ENCODE measurements around the gene DYNC1I1. TPM values are rescaled to one million over a fixed set of nuclear protein-coding genes. Genes with fewer than 3 reads are reported as not detected.

DYNC1I1 gene
- total and polyA plus RNA-seq, 2 of the 4 experiments (the other 2 are of a cell fraction) = under 0.01 to 0.15 TPM

DNA sequence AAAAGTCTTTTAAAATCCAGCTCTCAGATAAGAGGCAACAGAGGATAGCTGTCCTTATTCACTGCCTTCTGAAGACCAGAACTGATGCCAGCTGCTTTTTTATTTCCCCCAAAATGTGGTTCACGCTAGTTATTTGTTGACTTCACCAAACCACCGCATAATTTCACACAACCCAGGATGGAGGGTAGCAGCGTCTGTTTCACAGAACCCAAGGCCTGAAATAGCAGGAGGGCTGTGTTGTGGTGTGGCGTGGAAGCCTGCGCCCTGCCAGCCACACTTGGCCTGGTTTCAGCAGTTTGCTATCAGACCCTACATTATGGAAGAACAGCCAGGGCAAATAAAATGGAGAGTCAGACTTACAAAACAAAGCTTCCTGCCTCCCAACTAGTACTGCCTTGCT, 155.4 kb downstream of the DYNC1I1 start:
- H2AFZ ChIP-seq (replicated peaks; ENCODE audit: low read length, poor library complexity) = no peak overlapping the region
- no peak overlapping the region for H3K23ac ChIP-seq (ENCODE audit: low read depth, low read length)
- H3K9ac ChIP-seq (ENCODE audit: low read depth, low read length) = no peak overlapping the region
- H3K4me3 ChIP-seq (ENCODE audit: insufficient read depth, low read depth, low read length) = no peak overlapping the region
- H3K4ac ChIP-seq (ENCODE audit: low read depth, low read length) = no peak overlapping the region
- no TSS peak for BruUV-seq (replicated peaks)
- H2AK9ac ChIP-seq (replicated peaks; ENCODE audit: low read depth, low read length, poor library complexity) = no peak overlapping the region
- no peaks in the 10 kb centered on the region for H3K27me3 ChIP-seq (ENCODE audit: control insufficient read depth, insufficient read depth, low read length)
- H3K56ac ChIP-seq (ENCODE audit: extremely low read depth, insufficient read depth, low read length) = no peak overlapping the region
- H4K5ac ChIP-seq (ENCODE audit: low read depth, low read length) = no peak overlapping the region
- no peak overlapping the region for H3K27ac ChIP-seq (ENCODE audit: insufficient read depth, low read length)
- dilution Hi-C loops (cut with HindIII; ENCODE audit: low sequenced_read_pairs, unreplicated experiment) (no loop called here), in situ Hi-C loops (cut with MboI; ENCODE audit: low sequenced_read_pairs) (no loop called here), intact Hi-C loops (cut with micrococcal nuclease) (no loop called here)
- ATAC-seq (ENCODE audit: low read depth) = no peak
- H2AK5ac ChIP-seq (ENCODE audit: low read depth, low read length) = no peak overlapping the region
- H3K9me1 ChIP-seq (ENCODE audit: insufficient read depth, low read length) = no peaks in the 10 kb centered on the region
- TF ChIP-seq CHD1 (IDR thresholded peaks at IDR 0.05; ENCODE audit: low read depth, low read length) = no peak
- TF ChIP-seq RFX5 (IDR thresholded peaks at IDR 0.05; ENCODE audit: low read depth, low read length) = no peak
- TF ChIP-seq MAFK (IDR thresholded peaks at IDR 0.05; ENCODE audit: low read depth, low read length) = no peak
- no peak for TF ChIP-seq NFE2L2 (IDR thresholded peaks at IDR 0.05; ENCODE audit: low read depth, low read length)
- no peak for TF ChIP-seq MXI1 (IDR thresholded peaks at IDR 0.05; ENCODE audit: borderline replicate concordance, low read depth, low read length)
- no peak for TF ChIP-seq FOS (IDR thresholded peaks at IDR 0.05; ENCODE audit: low read depth, low read length)
- TF ChIP-seq MAZ (IDR thresholded peaks at IDR 0.05; ENCODE audit: borderline replicate concordance, low read depth, low read length) = no peak
- no peak for TF ChIP-seq BHLHE40 (IDR thresholded peaks at IDR 0.05; ENCODE audit: low read depth, low read length)
- TF ChIP-seq CEBPB (IDR thresholded peaks at IDR 0.05; ENCODE audit: low read depth, low read length) = no peak
- no peak for TF ChIP-seq RCOR1 (IDR thresholded peaks at IDR 0.05; ENCODE audit: insufficient replicate concordance, low read length)
- no peak for TF ChIP-seq POLR2A (IDR thresholded peaks at IDR 0.05; ENCODE audit: low read depth, low read length)
- TF ChIP-seq CTCF (conservative IDR thresholded peaks at IDR 0.05; ENCODE audit: low read depth, low read length) = no peak
- no peak for TF ChIP-seq ELK1 (IDR thresholded peaks at IDR 0.05; ENCODE audit: borderline replicate concordance, low read depth, low read length)
- TF ChIP-seq RAD21 (IDR thresholded peaks at IDR 0.05; ENCODE audit: low read length) = no peak
- no peak for TF ChIP-seq SMC3 (IDR thresholded peaks at IDR 0.05; ENCODE audit: low read depth, low read length)
- no peak for TF ChIP-seq USF2 (IDR thresholded peaks at IDR 0.05; ENCODE audit: low read depth, low read length)
- no peak overlapping the region for H3K4me2 ChIP-seq (ENCODE audit: low read depth, low read length)
- POLR2A ChIA-PET (ENCODE audit: unreplicated experiment) = no interaction called here
- no peaks in the 10 kb centered on the region for H3K79me1 ChIP-seq (ENCODE audit: low read depth in 1 of 2, low read length in 2 of 2)
- H4K20me1 ChIP-seq (ENCODE audit: insufficient read depth, low read length) = no peaks in the 10 kb centered on the region
- no peak overlapping the region for H2BK120ac ChIP-seq (ENCODE audit: low read depth, low read length)
- no peak for DNase-seq
- H3K9me3 ChIP-seq (ENCODE audit: control insufficient read depth, insufficient read depth, low read length) = no peaks in the 10 kb centered on the region
- H2BK5ac ChIP-seq (ENCODE audit: low read depth, low read length, poor library complexity, severe bottlenecking) = no peak overlapping the region
- CTCF ChIA-PET = no interaction called here
- H4K91ac ChIP-seq (ENCODE audit: insufficient read depth, low read depth, low read length) = no peak overlapping the region
- H2BK15ac ChIP-seq (ENCODE audit: low read depth, low read length) = no peak overlapping the region
- H3K4me1 ChIP-seq (ENCODE audit: control insufficient read depth, insufficient read depth, low read length) = no peaks in the 10 kb centered on the region
- no peak overlapping the region for H4K8ac ChIP-seq (ENCODE audit: low read depth in 2 of 2, low read length in 2 of 2)
- WGBS, 2 experiments (ENCODE audit: extremely low coverage in 2 of 2, insufficient read length in 1 of 2) = no CpG with 5 or more reads among the region's 5 CpGs
- H3K14ac ChIP-seq (replicated peaks; ENCODE audit: low read depth, low read length) = no peak overlapping the region
- H3K36me3 ChIP-seq (ENCODE audit: control insufficient read depth, insufficient read depth, low read length) = no peaks in the 10 kb centered on the region
- H3K18ac ChIP-seq (ENCODE audit: low read depth, low read length) = no peak overlapping the region
- no peak overlapping the region for H2BK20ac ChIP-seq (ENCODE audit: low read depth, low read length)
